ENCODE data around the gene DEDD2. TPM values are rescaled to one million over a fixed set of nuclear protein-coding genes. Genes with fewer than 3 reads are reported as not detected.

The DEDD2 gene
- total and polyA plus RNA-seq, 8 donors = 9.7 to 25.4 (median 13.7) TPM

- Histone ChIP-seq H3K4me3 (no peak overlapping the region), H3K4me1 (peaks cover 0 to 5% (median 0%) of the 10 kb centered on the region in 3 donors), H3K9me3 (no peaks in the 10 kb centered on the region), H3K27me3 (no peaks in the 10 kb centered on the region), H3K36me3 (peaks cover 0 to 30% (median 15%) of the 10 kb centered on the region in 3 donors), H3K27ac (peak overlapping the region in 1 of 4 donors; percentile 4)
- 89% methylated on average over 30 to 32 of the region's 32 CpGs for WGBS, 2 donors
- peak in 3 of 4 donors; percentile 17 to 28 (median 20) for ATAC-seq
- DNase-seq = peak in 1 of 6 donors; percentile 68
- intact Hi-C loops (cut with DNase I) = no loop called here
- no peak for TF ChIP-seq CTCF (IDR thresholded peaks at IDR 0.05)
- no peak for FAIRE-seq
Measured at GRCh38 chr19:42199440-42200115, 17.9 kb downstream of the DEDD2 start.

- peaks cover 0 to 24% (median 11%) of the 10 kb centered on the region in 3 donors for H3K36me3 ChIP-seq
- no peaks in the 10 kb centered on the region for H3K27me3 ChIP-seq
- peaks cover 0 to 5% (median 0%) of the 10 kb centered on the region in 3 donors for H3K4me1 ChIP-seq
- DNase-seq (no peak), FAIRE-seq (no peak), ATAC-seq (peak in 2 of 4 donors; percentile 9 to 10)
- TF ChIP-seq CTCF (IDR thresholded peaks at IDR 0.05) = no peak
- intact Hi-C loops (cut with DNase I) = no loop called here
- H3K4me3 ChIP-seq = no peak overlapping the region
- H3K9me3 ChIP-seq = no peaks in the 10 kb centered on the region
- no peak overlapping the region for H3K27ac ChIP-seq
- WGBS, 2 donors = 79 to 81% methylated on average over 5 to 7 of the region's 7 CpGs
Measured at GRCh38 chr19:42198676-42199439, 18.6 kb downstream of the DEDD2 start.

- WGBS, 2 donors = 55 to 56% methylated on average over 5 of the region's 5 CpGs
- H3K36me3 ChIP-seq = peaks cover 0 to 18% (median 11%) of the 10 kb centered on the region in 3 donors
- DNase-seq = no peak
- no peak for TF ChIP-seq CTCF (IDR thresholded peaks at IDR 0.05)
- intact Hi-C loops (cut with DNase I) = no loop called here
- ATAC-seq = no peak
- H3K4me1 ChIP-seq = peaks cover 0 to 5% (median 0%) of the 10 kb centered on the region in 3 donors
- FAIRE-seq = no peak
- no peak overlapping the region for H3K4me3 ChIP-seq
- no peaks in the 10 kb centered on the region for H3K27me3 ChIP-seq
- no peak overlapping the region for H3K27ac ChIP-seq
- no peaks in the 10 kb centered on the region for H3K9me3 ChIP-seq
Measured at GRCh38 chr19:42197375-42197817, 20.1 kb downstream of the DEDD2 start.

- Histone ChIP-seq H3K36me3 (peaks cover 0 to 18% (median 8%) of the 10 kb centered on the region in 3 donors), H3K4me1 (peaks cover 0 to 5% (median 0%) of the 10 kb centered on the region in 3 donors), H3K9me3 (no peaks in the 10 kb centered on the region), H3K4me3 (no peak overlapping the region), H3K27me3 (no peaks in the 10 kb centered on the region), H3K27ac (no peak overlapping the region)
- 89 to 92% methylated on average over 47 of the region's 47 CpGs for WGBS, 2 donors
- ATAC-seq (no peak), FAIRE-seq (no peak), DNase-seq (no peak)
- no peak for TF ChIP-seq CTCF (IDR thresholded peaks at IDR 0.05)
- intact Hi-C loops (cut with DNase I) = no loop called here
Measured at GRCh38 chr19:42196011-42197001, 21.2 kb downstream of the DEDD2 start.

Data from pancreas (tissue), 10 donors.